Nephron progenitor cell (in vitro differentiated cells): ENCODE data around the gene BRD1.
A peak's percentile ranks its signal among the peaks of the same experiment; 100 is the strongest.
"Not testable (repeated sequence)": the region's sequence is repeated elsewhere in the genome, so short reads cannot be mapped to it uniquely, and the experiment has no call there.

Source experiments
- DNase-seq: peaks from one replicate; pipeline ENCODE4 v3.0.0; 2021
- H3K27ac Mint-ChIP-seq: 2 replicates; pipeline ENCODE4 v1.8.0; 2021; ENCODE audit warnings: mild to moderate bottlenecking, moderate library complexity, mixed read lengths
- H3K27me3 Mint-ChIP-seq: 2 replicates; pipeline ENCODE4 v1.8.0; 2021; ENCODE audit warnings: mild to moderate bottlenecking, low read depth, mixed read lengths; ENCODE audit not compliant: poor library complexity
- H3K36me3 Mint-ChIP-seq: 2 replicates; pipeline ENCODE4 v1.8.0; 2021; ENCODE audit warnings: low read depth, mixed read lengths
- H3K4me1 Mint-ChIP-seq: 2 replicates; pipeline ENCODE4 v1.8.0; 2021; ENCODE audit warnings: mixed read lengths
- H3K4me3 Mint-ChIP-seq: 2 replicates; pipeline ENCODE4 v1.8.0; 2021; ENCODE audit warnings: mild to moderate bottlenecking, moderate library complexity, mixed read lengths
- H3K9me3 Mint-ChIP-seq: 2 replicates; pipeline ENCODE4 v1.8.0; 2021; ENCODE audit warnings: mild to moderate bottlenecking, moderate library complexity, mixed read lengths
- TF ChIP-seq, protein P1 (sequence below): fragments of 200-600 bp; sonication (generic); IDR thresholded peaks from 2 replicates; pipeline ENCODE4 v1.5.0; 2021; ENCODE audit warnings: antibody characterized with exemption

Gene BRD1

GRCh38 chr22:49825436-49825835, 2.2 kb downstream of the BRD1 start:
- Mint-ChIP-seq H3K36me3 (peaks cover 54% of the 10 kb centered on the region), H3K9me3 (peaks cover 16% of the 10 kb centered on the region), H3K27me3 (peaks cover 6% of the 10 kb centered on the region), H3K27ac (peak overlapping the region; percentile 85), H3K4me1 (peaks cover 37% of the 10 kb centered on the region), H3K4me3 (peak overlapping the region; percentile 88)
- TF ChIP-seq, protein P1, sequence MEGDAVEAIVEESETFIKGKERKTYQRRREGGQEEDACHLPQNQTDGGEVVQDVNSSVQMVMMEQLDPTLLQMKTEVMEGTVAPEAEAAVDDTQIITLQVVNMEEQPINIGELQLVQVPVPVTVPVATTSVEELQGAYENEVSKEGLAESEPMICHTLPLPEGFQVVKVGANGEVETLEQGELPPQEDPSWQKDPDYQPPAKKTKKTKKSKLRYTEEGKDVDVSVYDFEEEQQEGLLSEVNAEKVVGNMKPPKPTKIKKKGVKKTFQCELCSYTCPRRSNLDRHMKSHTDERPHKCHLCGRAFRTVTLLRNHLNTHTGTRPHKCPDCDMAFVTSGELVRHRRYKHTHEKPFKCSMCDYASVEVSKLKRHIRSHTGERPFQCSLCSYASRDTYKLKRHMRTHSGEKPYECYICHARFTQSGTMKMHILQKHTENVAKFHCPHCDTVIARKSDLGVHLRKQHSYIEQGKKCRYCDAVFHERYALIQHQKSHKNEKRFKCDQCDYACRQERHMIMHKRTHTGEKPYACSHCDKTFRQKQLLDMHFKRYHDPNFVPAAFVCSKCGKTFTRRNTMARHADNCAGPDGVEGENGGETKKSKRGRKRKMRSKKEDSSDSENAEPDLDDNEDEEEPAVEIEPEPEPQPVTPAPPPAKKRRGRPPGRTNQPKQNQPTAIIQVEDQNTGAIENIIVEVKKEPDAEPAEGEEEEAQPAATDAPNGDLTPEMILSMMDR = no peak
- no peak for DNase-seq

DNA sequence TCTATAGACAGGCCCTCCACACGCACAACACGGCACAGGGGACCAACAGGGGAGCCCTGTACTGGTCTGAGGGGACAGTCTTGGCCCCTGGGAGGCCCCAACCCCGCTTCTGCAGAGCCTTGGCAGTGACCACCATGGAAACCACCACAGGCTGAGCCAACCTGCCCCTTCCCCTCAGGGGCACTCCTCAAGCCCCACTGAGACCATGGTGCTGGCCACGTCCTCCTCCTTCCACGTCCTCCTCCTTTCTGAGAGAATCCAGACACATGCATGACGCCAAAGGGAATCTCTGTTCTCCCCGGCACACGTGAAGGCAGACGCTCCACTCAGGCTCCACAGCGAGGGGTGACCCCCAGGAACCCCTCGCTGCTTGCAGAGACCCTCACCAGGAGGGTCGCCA, 2.7 kb downstream of the BRD1 start:
- peak overlapping the region; percentile 88 for H3K4me3 Mint-ChIP-seq
- TF ChIP-seq, protein P1 = no peak
- peaks cover 54% of the 10 kb centered on the region for H3K36me3 Mint-ChIP-seq
- H3K4me1 Mint-ChIP-seq = peaks cover 37% of the 10 kb centered on the region
- peak overlapping the region; percentile 85 for H3K27ac Mint-ChIP-seq
- DNase-seq = no peak
- H3K27me3 Mint-ChIP-seq = peaks cover 6% of the 10 kb centered on the region
- peaks cover 11% of the 10 kb centered on the region for H3K9me3 Mint-ChIP-seq

DNA sequence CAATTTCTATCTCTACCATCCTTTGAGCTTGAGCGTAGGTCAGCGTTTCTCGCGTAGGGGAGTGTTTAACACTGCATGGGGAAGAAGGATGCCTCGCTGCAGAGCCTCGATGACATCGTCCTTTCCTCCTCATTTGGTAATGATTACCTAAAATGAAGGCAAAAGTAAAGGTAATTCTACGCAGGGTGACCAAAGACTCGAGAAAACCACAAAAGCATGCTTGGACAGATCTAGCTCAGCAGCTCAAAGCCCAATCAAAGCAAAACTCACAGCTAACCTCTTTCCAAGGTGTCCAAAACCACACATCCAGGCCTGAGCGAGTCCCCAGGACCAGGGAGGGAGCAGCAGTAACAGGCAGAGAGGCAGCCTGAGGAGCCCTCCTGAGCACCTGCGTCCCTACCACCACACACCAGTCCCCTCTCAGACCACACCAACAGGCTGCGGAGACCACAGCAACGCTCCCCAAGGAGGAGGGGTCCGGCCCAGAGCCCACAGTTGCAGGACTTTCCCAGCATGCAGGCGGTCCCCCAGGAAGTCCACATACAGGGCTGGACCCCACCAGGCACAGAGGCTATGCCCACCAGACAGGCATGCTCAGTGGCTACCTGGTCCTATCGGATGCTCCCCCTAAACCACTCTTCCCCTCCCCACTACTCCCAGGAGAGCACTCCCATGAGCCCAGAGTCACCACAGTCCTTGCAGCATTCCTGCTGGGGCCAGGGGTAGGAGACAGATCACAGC, 3.3 kb downstream of the BRD1 start:
- peaks cover 37% of the 10 kb centered on the region for H3K4me1 Mint-ChIP-seq
- peak overlapping the region; percentile 88 for H3K4me3 Mint-ChIP-seq
- no peak for DNase-seq
- H3K9me3 Mint-ChIP-seq = peaks cover 6% of the 10 kb centered on the region
- peaks cover 51% of the 10 kb centered on the region for H3K36me3 Mint-ChIP-seq
- peaks cover 1% of the 10 kb centered on the region for H3K27me3 Mint-ChIP-seq
- H3K27ac Mint-ChIP-seq = no peak overlapping the region
- TF ChIP-seq, protein P1 = no peak

- Mint-ChIP-seq H3K27me3 (no peaks in the 10 kb centered on the region), H3K9me3 (no peaks in the 10 kb centered on the region), H3K36me3 (peaks cover 58% of the 10 kb centered on the region), H3K27ac (peak overlapping the region; percentile 57), H3K4me3 (peak overlapping the region; percentile 88), H3K4me1 (peaks cover 37% of the 10 kb centered on the region)
- TF ChIP-seq, protein P1 = no peak
- no peak for DNase-seq
Measured at GRCh38 chr22:49823289-49824045, 4.2 kb downstream of the BRD1 start.

DNA sequence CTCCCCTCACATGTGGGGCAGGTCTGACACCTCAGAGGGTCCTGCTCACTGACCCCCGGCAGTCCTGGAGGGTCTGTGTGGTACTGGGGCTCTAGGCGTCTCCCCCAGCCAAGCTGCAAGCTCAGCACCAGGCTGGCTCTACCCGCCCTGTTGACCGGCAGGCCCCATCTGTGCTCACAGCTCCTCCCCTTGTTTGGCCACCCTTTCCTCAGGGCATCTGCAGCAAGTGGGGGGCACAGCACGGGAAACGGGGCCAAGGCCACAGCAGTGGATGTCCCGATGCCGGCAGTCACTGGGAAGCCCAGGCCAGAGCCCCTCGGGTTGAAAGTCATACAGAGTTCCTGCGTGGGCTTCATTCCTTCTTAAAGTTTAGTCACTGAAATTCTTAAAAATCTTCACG, 5.9 kb downstream of the BRD1 start:
- H3K27ac Mint-ChIP-seq = peak overlapping the region; percentile 75
- not testable (repeated sequence) for DNase-seq, H3K9me3 Mint-ChIP-seq, H3K27me3 Mint-ChIP-seq, H3K4me3 Mint-ChIP-seq
- peaks cover 37% of the 10 kb centered on the region for H3K4me1 Mint-ChIP-seq
- peaks cover 76% of the 10 kb centered on the region for H3K36me3 Mint-ChIP-seq

DNA sequence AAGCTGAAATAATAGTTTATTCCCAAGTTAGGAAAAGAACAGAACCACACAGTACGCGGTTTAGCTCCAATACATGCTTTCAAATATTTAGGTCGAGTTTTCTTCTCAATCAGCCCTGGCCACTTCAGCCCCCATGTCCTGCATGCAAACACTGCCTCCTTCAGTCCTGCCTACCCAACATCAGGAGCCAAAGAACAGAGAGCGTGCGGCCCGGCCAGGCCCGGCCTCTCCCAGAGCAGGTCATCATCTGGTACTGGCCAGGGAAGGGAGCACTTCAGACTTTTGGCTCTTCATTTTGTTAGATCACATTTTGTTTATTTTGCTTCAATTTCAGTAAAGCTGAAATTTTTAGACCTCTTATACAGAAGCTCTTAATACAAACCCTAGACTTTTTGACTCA, 6.7 kb downstream of the BRD1 start:
- TF ChIP-seq, protein P1 = no peak
- no peak for DNase-seq
- H3K36me3 Mint-ChIP-seq = peaks cover 83% of the 10 kb centered on the region
- H3K27me3 Mint-ChIP-seq = no peaks in the 10 kb centered on the region
- no peaks in the 10 kb centered on the region for H3K9me3 Mint-ChIP-seq
- H3K27ac Mint-ChIP-seq = no peak overlapping the region
- no peak overlapping the region for H3K4me3 Mint-ChIP-seq
- peaks cover 33% of the 10 kb centered on the region for H3K4me1 Mint-ChIP-seq
